Liver (tissue), 3 donors: ENCODE measurements around the gene THBS3.
"Not testable (repeated sequence)": the region's sequence is repeated elsewhere in the genome, so short reads cannot be mapped to it uniquely, and the experiment has no call there.

Source experiments
- CTCF ChIP-seq: fragments of 150-350 bp; IDR thresholded peaks from 2 replicates; pipeline ENCODE4 v1.5.1; 2017; ENCODE audit warnings: improper control_type of control experiment, low read depth, low read length; ENCODE audit not compliant: missing input control
- GABPA ChIP-seq, 2 donors: IDR thresholded peaks in 1 of 2; conservative IDR thresholded peaks in 1 of 2; 2 replicates each; pipeline ENCODE4 v1.6.1; 2016; ENCODE audit warnings: antibody characterized with exemption in 2 of 2, mild to moderate bottlenecking in 1 of 2, moderate library complexity in 1 of 2
- TAF1 ChIP-seq: conservative IDR thresholded peaks from 2 replicates; pipeline ENCODE4 v1.6.1; 2016; ENCODE audit warnings: antibody characterized with exemption, mild to moderate bottlenecking
- YY1 ChIP-seq: IDR thresholded peaks from 2 replicates; pipeline ENCODE4 v1.6.1; 2016; ENCODE audit warnings: antibody characterized with exemption, mild to moderate bottlenecking
- TF ChIP-seq, protein P1 (sequence below): IDR thresholded peaks from 2 replicates; pipeline ENCODE4 v1.6.1; 2016; ENCODE audit warnings: antibody characterized with exemption
- TF ChIP-seq, protein P2 (sequence below): IDR thresholded peaks from 2 replicates; pipeline ENCODE4 v1.6.1; 2016; ENCODE audit warnings: antibody characterized with exemption, mild to moderate bottlenecking
- TF ChIP-seq, protein P3 (sequence below): IDR thresholded peaks from 2 replicates; pipeline ENCODE4 v1.6.1; 2016; ENCODE audit warnings: antibody characterized with exemption
- donor health status: healthy.
- donor health status: healthy.

DNA sequence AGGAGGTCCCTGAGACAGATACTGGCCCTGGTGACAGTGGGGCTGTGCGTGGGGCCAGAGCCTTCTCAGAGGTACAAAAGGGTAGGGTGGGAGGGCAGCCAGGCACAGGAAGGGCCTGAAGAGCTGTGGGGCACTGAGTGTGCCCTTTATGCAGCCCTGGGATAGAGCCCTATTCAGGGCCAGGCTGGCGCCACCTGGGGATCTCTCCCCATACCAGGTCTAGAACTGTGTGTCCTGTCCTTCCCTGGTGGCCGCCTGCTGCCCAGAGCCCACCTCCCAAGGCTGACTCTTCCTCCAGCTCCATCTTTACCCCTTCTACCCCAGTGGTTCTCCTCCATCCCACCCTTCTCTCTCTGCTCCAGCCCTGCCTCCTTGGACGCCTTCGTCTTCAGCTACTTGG lies 25.8 kb upstream of the THBS3 start:
- not testable (repeated sequence) for TF ChIP-seq GABPA (IDR thresholded peaks at IDR 0.05 in 1 of 2, conservative IDR thresholded peaks at IDR 0.05 in 1 of 2); CTCF; TAF1; YY1
- TF ChIP-seq, protein P1, sequence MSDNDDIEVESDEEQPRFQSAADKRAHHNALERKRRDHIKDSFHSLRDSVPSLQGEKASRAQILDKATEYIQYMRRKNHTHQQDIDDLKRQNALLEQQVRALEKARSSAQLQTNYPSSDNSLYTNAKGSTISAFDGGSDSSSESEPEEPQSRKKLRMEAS, result not testable (repeated sequence)
- TF ChIP-seq, protein P2, sequence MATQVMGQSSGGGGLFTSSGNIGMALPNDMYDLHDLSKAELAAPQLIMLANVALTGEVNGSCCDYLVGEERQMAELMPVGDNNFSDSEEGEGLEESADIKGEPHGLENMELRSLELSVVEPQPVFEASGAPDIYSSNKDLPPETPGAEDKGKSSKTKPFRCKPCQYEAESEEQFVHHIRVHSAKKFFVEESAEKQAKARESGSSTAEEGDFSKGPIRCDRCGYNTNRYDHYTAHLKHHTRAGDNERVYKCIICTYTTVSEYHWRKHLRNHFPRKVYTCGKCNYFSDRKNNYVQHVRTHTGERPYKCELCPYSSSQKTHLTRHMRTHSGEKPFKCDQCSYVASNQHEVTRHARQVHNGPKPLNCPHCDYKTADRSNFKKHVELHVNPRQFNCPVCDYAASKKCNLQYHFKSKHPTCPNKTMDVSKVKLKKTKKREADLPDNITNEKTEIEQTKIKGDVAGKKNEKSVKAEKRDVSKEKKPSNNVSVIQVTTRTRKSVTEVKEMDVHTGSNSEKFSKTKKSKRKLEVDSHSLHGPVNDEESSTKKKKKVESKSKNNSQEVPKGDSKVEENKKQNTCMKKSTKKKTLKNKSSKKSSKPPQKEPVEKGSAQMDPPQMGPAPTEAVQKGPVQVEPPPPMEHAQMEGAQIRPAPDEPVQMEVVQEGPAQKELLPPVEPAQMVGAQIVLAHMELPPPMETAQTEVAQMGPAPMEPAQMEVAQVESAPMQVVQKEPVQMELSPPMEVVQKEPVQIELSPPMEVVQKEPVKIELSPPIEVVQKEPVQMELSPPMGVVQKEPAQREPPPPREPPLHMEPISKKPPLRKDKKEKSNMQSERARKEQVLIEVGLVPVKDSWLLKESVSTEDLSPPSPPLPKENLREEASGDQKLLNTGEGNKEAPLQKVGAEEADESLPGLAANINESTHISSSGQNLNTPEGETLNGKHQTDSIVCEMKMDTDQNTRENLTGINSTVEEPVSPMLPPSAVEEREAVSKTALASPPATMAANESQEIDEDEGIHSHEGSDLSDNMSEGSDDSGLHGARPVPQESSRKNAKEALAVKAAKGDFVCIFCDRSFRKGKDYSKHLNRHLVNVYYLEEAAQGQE, result not testable (repeated sequence)
- TF ChIP-seq, protein P3, sequence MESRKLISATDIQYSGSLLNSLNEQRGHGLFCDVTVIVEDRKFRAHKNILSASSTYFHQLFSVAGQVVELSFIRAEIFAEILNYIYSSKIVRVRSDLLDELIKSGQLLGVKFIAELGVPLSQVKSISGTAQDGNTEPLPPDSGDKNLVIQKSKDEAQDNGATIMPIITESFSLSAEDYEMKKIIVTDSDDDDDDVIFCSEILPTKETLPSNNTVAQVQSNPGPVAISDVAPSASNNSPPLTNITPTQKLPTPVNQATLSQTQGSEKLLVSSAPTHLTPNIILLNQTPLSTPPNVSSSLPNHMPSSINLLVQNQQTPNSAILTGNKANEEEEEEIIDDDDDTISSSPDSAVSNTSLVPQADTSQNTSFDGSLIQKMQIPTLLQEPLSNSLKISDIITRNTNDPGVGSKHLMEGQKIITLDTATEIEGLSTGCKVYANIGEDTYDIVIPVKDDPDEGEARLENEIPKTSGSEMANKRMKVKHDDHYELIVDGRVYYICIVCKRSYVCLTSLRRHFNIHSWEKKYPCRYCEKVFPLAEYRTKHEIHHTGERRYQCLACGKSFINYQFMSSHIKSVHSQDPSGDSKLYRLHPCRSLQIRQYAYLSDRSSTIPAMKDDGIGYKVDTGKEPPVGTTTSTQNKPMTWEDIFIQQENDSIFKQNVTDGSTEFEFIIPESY, result not testable (repeated sequence)
